ENCODE measurements around the gene DLGAP3.

GRCh38 chr1:34950428-34950827, 21.0 kb upstream of the DLGAP3 start:
- TF ChIP-seq RARB (CRISPR knock-in tag; IDR thresholded peaks at IDR 0.05) (no peak), PATZ1 (CRISPR knock-in tag; IDR thresholded peaks at IDR 0.05; ENCODE audit: borderline replicate concordance) (no peak), ZFP3 (CRISPR knock-in tag; IDR thresholded peaks at IDR 0.05) (no peak), ISL1 (CRISPR knock-in tag; IDR thresholded peaks at IDR 0.05) (no peak), ZNF565 (CRISPR knock-in tag; conservative IDR thresholded peaks at IDR 0.05; ENCODE audit: low read depth) (no peak), BACH2 (CRISPR knock-in tag; IDR thresholded peaks at IDR 0.05; ENCODE audit: borderline replicate concordance) (no peak), ARNTL (CRISPR knock-in tag; IDR thresholded peaks at IDR 0.05; ENCODE audit: borderline replicate concordance, low read depth) (no peak), ZFP30 (CRISPR knock-in tag; IDR thresholded peaks at IDR 0.05) (no peak), OSR1 (CRISPR knock-in tag; IDR thresholded peaks at IDR 0.05) (no peak)
- TF ChIP-seq, protein P1, sequence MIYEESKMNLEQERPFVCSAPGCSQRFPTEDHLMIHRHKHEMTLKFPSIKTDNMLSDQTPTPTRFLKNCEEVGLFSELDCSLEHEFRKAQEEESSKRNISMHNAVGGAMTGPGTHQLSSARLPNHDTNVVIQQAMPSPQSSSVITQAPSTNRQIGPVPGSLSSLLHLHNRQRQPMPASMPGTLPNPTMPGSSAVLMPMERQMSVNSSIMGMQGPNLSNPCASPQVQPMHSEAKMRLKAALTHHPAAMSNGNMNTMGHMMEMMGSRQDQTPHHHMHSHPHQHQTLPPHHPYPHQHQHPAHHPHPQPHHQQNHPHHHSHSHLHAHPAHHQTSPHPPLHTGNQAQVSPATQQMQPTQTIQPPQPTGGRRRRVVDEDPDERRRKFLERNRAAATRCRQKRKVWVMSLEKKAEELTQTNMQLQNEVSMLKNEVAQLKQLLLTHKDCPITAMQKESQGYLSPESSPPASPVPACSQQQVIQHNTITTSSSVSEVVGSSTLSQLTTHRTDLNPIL (CRISPR knock-in tag; IDR thresholded peaks at IDR 0.05; ENCODE audit: low read depth) = no peak
- TF ChIP-seq, protein P2, sequence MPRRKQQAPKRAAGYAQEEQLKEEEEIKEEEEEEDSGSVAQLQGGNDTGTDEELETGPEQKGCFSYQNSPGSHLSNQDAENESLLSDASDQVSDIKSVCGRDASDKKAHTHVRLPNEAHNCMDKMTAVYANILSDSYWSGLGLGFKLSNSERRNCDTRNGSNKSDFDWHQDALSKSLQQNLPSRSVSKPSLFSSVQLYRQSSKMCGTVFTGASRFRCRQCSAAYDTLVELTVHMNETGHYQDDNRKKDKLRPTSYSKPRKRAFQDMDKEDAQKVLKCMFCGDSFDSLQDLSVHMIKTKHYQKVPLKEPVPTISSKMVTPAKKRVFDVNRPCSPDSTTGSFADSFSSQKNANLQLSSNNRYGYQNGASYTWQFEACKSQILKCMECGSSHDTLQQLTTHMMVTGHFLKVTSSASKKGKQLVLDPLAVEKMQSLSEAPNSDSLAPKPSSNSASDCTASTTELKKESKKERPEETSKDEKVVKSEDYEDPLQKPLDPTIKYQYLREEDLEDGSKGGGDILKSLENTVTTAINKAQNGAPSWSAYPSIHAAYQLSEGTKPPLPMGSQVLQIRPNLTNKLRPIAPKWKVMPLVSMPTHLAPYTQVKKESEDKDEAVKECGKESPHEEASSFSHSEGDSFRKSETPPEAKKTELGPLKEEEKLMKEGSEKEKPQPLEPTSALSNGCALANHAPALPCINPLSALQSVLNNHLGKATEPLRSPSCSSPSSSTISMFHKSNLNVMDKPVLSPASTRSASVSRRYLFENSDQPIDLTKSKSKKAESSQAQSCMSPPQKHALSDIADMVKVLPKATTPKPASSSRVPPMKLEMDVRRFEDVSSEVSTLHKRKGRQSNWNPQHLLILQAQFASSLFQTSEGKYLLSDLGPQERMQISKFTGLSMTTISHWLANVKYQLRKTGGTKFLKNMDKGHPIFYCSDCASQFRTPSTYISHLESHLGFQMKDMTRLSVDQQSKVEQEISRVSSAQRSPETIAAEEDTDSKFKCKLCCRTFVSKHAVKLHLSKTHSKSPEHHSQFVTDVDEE (CRISPR knock-in tag; IDR thresholded peaks at IDR 0.05) = no peak
